Measurements from ENCODE around the gene FIZ1. TPM values are rescaled to one million over a fixed set of nuclear protein-coding genes. Genes with fewer than 3 reads are reported as not detected.
"Not testable (repeated sequence)": the region's sequence is repeated elsewhere in the genome, so short reads cannot be mapped to it uniquely, and the experiment has no call there.

Gene FIZ1
- total RNA-seq, 4 donors from 2014 or later: 4.8 to 11.7 (median 7.9) TPM

DNA sequence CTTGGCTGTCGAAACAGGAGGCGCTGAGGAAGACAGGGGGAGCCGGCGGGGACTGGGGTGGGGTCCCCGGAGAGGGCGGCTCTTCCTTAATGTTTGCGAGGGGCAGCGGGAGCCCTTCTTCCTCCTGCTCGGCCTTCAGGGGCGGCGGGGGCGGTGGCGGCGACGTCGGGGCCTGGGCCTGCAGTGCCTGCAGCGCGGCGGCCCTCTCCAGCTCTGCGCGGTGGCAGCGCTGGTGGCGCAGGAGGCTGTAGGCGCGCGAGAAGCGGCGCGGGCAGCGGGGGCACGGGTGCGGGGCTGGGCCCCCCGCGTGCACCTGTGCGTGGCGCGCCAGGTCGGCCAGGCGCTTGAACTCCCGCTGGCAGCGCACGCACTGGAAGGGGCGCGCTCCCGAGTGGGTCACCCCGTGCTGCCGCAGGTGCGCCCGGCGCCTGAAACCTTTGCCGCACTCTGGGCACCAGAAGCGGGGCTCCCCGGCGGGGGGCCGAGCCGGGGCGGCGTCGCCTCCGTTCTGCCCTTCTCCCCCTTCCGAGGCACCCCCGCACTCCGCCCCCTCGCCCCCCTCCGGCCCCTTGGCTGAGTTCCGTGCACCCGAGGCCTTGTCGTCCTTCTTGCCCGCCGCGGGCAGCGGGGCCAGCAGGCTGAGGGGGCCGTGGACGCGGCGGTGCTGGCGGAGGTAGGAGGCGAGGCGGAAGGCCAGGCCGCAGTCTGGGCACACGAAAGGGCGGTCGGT lies 21.1 kb downstream of the FIZ1 start:
- 94 to 99% methylated on average over 12 to 51 of the region's 83 CpGs for WGBS, 2 donors
- H3K27ac ChIP-seq: no peak overlapping the region
- H3K36me3 ChIP-seq: peaks cover 0 to 34% (median 0%) of the 10 kb centered on the region in 3 donors
- no peak for DNase-seq (ENCODE audit: low spot score in 2 of 2)
- H3K4me1 ChIP-seq: peaks cover 0 to 24% (median 5%) of the 10 kb centered on the region in 4 donors
- no peaks in the 10 kb centered on the region for H3K9me3 ChIP-seq
- TF ChIP-seq EP300 (IDR thresholded peaks at IDR 0.05) (no peak), POLR2A (IDR thresholded peaks at IDR 0.05) (no peak)
- TF ChIP-seq, protein P1, sequence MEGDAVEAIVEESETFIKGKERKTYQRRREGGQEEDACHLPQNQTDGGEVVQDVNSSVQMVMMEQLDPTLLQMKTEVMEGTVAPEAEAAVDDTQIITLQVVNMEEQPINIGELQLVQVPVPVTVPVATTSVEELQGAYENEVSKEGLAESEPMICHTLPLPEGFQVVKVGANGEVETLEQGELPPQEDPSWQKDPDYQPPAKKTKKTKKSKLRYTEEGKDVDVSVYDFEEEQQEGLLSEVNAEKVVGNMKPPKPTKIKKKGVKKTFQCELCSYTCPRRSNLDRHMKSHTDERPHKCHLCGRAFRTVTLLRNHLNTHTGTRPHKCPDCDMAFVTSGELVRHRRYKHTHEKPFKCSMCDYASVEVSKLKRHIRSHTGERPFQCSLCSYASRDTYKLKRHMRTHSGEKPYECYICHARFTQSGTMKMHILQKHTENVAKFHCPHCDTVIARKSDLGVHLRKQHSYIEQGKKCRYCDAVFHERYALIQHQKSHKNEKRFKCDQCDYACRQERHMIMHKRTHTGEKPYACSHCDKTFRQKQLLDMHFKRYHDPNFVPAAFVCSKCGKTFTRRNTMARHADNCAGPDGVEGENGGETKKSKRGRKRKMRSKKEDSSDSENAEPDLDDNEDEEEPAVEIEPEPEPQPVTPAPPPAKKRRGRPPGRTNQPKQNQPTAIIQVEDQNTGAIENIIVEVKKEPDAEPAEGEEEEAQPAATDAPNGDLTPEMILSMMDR (IDR thresholded peaks at IDR 0.05): no peak
- no peak overlapping the region for H3K4me3 ChIP-seq
- no peaks in the 10 kb centered on the region for H3K27me3 ChIP-seq

DNA sequence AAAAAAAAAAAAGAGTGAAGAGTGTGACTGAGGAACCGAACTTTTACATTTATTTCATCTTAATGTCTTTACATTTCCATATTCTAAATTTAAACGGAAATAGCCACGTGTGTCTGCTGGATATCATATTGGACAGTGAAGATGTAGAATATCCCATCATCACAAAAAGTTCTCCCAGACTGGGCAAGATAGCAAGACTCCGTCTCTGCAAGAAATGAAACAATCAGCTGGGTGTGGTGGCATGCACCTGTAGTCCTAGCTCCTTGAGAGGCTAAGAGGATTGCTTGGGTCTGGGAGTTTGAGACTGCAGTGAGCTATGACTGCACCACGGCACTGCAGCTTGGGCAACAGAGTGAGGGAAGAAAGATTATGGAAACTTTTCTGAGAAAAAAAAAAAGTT lies 22.6 kb downstream of the FIZ1 start:
- TF ChIP-seq POLR2A (IDR thresholded peaks at IDR 0.05): no peak
- TF ChIP-seq EP300 (IDR thresholded peaks at IDR 0.05): no peak
- TF ChIP-seq, protein P1 (IDR thresholded peaks at IDR 0.05): no peak
- Histone ChIP-seq H3K4me3 (no peak overlapping the region), H3K36me3 (peaks cover 0 to 34% (median 0%) of the 10 kb centered on the region in 3 donors), H3K27me3 (no peaks in the 10 kb centered on the region), H3K27ac (no peak overlapping the region), H3K4me1 (peaks cover 0 to 21% (median 5%) of the 10 kb centered on the region in 4 donors), H3K9me3 (no peaks in the 10 kb centered on the region)
- no peak for DNase-seq (ENCODE audit: low spot score in 2 of 2)
- 89% methylated on average over 5 of the region's 5 CpGs for WGBS, 2 donors

DNA sequence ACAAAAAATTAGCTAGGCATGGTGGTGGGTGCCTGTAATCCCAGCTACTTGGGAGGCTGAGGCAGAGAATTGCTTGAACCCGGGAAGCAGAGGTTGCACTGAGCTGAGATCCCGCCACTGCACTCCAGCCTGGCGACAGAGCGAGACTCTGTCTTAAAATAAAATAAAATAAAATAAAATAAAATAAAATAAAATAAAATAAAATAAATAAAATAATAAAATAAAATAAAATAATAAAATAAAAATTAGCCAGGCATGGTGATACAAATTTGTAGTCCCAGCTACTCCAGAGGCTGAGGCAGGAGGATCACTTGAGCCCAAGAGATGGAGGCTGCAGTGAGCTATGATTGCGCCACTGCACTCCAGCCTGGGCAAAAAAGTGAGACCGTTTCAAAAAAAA lies 25.4 kb downstream of the FIZ1 start:
- not testable (repeated sequence) for DNase-seq (ENCODE audit: low spot score in 2 of 2); H3K9me3 ChIP-seq; H3K27me3 ChIP-seq; H3K4me3 ChIP-seq; H3K27ac ChIP-seq; H3K4me1 ChIP-seq
- WGBS, 2 donors: 89 to 93% methylated on average over 6 of the region's 6 CpGs
- peaks cover 0 to 28% (median 0%) of the 10 kb centered on the region in 3 donors for H3K36me3 ChIP-seq

DNA sequence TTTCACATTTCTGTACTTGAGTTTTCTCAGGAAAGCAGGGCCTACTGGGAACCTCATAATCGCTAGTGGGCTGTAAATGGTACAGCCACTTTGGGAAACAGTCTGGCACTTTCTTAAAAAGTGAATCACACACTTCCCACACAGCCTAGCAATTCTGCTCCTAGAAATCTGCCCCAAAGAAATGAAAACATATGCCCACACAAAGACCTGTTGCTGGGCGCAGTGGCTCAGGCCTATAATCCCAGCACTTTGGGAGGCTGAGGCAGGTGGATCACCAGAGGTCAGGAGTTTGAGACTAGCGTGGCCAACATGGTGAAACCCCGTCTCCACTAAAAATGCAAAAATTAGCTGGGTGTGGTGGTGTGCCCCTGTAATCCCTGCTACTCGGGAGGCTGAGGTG lies 29.8 kb downstream of the FIZ1 start:
- not testable (repeated sequence) for H3K27ac ChIP-seq; H3K4me1 ChIP-seq; H3K4me3 ChIP-seq; H3K9me3 ChIP-seq; H3K36me3 ChIP-seq; DNase-seq (ENCODE audit: low spot score in 2 of 2)
- peaks cover 0 to 13% of the 10 kb centered on the region in 2 donors for H3K27me3 ChIP-seq
- WGBS, 2 donors: 88 to 93% methylated on average over 5 of the region's 5 CpGs

DNA sequence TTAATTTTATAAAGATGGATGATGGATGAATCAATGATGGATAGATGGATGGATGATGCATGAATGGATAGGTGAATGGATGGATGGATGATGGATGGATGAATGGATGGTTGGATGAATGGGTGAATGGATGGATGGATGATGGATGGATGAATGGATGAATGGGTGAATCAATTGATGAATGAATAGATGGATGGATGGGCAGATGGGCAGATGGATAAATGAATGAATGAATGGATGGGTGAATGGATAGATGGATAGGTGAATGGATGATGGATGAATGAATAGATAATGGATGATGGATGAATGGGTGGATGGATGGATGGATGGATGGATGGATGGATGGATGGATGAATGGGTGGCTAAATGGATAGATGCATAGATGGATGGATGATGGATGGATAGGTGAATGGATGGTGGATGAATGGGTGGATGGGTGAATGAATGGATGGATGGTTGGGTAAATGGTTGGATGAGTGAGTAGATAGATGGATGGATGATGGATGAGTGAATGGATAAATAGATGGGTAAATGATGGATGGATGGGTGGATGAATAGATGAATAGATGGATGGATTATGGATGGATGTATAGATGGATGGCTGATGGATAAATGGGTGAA lies 31.5 kb downstream of the FIZ1 start:
- no peak for DNase-seq (ENCODE audit: low spot score in 2 of 2)

DNA sequence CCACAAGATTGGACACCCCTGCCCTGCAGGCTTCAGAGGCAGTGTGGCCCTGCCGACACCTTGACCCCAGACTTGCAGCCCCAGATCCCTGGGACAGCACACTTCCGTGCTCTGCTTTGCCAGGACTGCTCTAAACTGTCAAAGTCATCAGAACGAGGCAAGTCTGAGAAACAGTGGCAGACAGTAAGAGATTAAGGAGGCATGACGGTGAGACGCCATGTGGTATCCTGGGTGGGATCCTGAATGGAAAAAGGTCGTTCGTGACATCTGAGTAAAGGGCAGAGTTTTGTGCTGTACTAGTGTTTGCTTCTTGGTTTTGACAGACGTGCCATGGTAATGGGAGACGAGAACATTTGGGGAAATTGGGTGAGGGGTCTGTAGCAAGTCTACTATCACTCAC lies 32.5 kb downstream of the FIZ1 start:
- no peak overlapping the region for H3K4me3 ChIP-seq
- no peaks in the 10 kb centered on the region for H3K9me3 ChIP-seq
- no peak for TF ChIP-seq EP300 (IDR thresholded peaks at IDR 0.05)
- TF ChIP-seq, protein P1 (IDR thresholded peaks at IDR 0.05): no peak
- TF ChIP-seq POLR2A (IDR thresholded peaks at IDR 0.05): no peak
- no peaks in the 10 kb centered on the region for H3K4me1 ChIP-seq
- no peaks in the 10 kb centered on the region for H3K36me3 ChIP-seq
- H3K27me3 ChIP-seq: peaks cover 0 to 20% of the 10 kb centered on the region in 2 donors
- 47 to 49% methylated on average over 9 of the region's 9 CpGs for WGBS, 2 donors
- H3K27ac ChIP-seq: no peak overlapping the region
- DNase-seq (ENCODE audit: low spot score in 2 of 2): no peak

More for the DNA sequence above, 31.5 kb downstream of the FIZ1 start:
- Histone ChIP-seq H3K36me3 (no peaks in the 10 kb centered on the region), H3K9me3 (no peaks in the 10 kb centered on the region), H3K27me3 (peaks cover 0 to 20% of the 10 kb centered on the region in 2 donors), H3K27ac (no peak overlapping the region), H3K4me1 (no peaks in the 10 kb centered on the region), H3K4me3 (no peak overlapping the region)
- no peak for TF ChIP-seq POLR2A (IDR thresholded peaks at IDR 0.05)
- TF ChIP-seq, protein P1 (IDR thresholded peaks at IDR 0.05): no peak
- TF ChIP-seq EP300 (IDR thresholded peaks at IDR 0.05): no peak
